Measurements from ENCODE around the gene HOXA13. TPM values are rescaled to one million over a fixed set of nuclear protein-coding genes. Genes with fewer than 3 reads are reported as not detected.
A peak's percentile ranks its signal among the peaks of the same experiment; 100 is the strongest.

The HOXA13 gene
- total RNA-seq, 1 experiment from 2014 or later, result 0.68 TPM

DNA sequence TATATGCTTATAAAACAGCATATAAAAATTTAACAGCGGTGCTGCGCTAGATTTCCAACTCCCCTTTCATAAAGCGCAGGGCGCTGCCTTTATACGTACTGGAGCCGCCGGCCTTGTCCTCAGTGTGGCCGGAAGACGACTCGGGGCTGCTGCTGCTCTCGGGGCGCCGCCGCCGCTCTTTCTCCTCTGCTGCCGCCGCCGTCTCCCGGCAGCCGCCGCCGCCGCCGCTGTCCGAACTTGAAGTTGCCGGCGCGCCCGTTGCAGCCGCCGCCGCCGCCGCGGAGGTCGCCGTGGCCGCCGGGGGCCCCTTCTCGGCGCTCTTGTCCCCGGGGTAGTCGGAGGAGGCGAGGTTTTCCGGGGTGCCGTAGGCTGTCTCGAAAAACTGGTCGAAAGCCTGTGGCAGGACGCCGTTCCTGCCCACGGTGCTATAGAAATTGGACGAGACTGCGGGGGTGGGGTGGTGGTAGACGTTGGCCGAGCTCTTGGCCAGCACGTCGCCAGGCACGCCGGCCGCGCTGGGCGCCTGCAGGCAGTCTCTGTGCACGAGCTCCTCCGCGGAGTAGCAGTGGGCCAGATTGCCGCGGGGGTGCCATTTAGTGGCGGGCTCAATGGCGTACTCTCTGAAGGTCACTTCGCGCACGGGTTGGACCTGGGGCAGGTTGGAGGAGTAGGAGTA is 15.4 kb downstream of the HOXA13 start:
- TF ChIP-seq, protein P1, sequence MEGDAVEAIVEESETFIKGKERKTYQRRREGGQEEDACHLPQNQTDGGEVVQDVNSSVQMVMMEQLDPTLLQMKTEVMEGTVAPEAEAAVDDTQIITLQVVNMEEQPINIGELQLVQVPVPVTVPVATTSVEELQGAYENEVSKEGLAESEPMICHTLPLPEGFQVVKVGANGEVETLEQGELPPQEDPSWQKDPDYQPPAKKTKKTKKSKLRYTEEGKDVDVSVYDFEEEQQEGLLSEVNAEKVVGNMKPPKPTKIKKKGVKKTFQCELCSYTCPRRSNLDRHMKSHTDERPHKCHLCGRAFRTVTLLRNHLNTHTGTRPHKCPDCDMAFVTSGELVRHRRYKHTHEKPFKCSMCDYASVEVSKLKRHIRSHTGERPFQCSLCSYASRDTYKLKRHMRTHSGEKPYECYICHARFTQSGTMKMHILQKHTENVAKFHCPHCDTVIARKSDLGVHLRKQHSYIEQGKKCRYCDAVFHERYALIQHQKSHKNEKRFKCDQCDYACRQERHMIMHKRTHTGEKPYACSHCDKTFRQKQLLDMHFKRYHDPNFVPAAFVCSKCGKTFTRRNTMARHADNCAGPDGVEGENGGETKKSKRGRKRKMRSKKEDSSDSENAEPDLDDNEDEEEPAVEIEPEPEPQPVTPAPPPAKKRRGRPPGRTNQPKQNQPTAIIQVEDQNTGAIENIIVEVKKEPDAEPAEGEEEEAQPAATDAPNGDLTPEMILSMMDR (IDR thresholded peaks at IDR 0.05; ENCODE audit: insufficient read depth in 1 of 2, low read depth in 1 of 2, low read length in 1 of 2, severe bottlenecking in 1 of 2, unreplicated experiment in 1 of 2), result no peak
- Histone ChIP-seq H3K4me3 (ENCODE audit: low read depth, low read length) (peak overlapping the region; percentile 55), H3K36me3 (ENCODE audit: control insufficient read depth, insufficient read depth, low read length) (no peaks in the 10 kb centered on the region), H3K4me1 (peaks cover 14% of the 10 kb centered on the region), H3K9me3 (no peaks in the 10 kb centered on the region), H3K27me3 (replicated peaks; ENCODE audit: control insufficient read depth, insufficient read depth, low read length) (peaks cover 5% of the 10 kb centered on the region)
- TSS peak; percentile 54 for BruUV-seq (replicated peaks)
- H3K36me3 Mint-ChIP-seq (ENCODE audit: insufficient read depth, unreplicated experiment), result peaks cover 6% of the 10 kb centered on the region
- no peaks in the 10 kb centered on the region for H3K9me3 Mint-ChIP-seq (ENCODE audit: unreplicated experiment)
- H3K4me1 Mint-ChIP-seq (ENCODE audit: low read depth, unreplicated experiment), result peaks cover 7% of the 10 kb centered on the region
- peak; percentile 47 to 50 for DNase-seq
- POLR2A ChIA-PET, result no interaction called here
- intact Hi-C loops (cut with micrococcal nuclease; ENCODE audit: unreplicated experiment), result no loop called here
- H3K27me3 Mint-ChIP-seq (ENCODE audit: insufficient read depth, unreplicated experiment), result peaks cover 8% of the 10 kb centered on the region
- peak overlapping the region; percentile 71 for H3K4me3 Mint-ChIP-seq (ENCODE audit: unreplicated experiment)
- H3K27ac Mint-ChIP-seq (ENCODE audit: unreplicated experiment), result no peak overlapping the region
- CTCF ChIA-PET, result interaction anchor here (0.7 to 1.8 kb wide), 3 partner anchors 12 to 393 kb away, joined by 3 to 9 read pairs (median 5); no protein-coding TSS in a partner anchor

DNA sequence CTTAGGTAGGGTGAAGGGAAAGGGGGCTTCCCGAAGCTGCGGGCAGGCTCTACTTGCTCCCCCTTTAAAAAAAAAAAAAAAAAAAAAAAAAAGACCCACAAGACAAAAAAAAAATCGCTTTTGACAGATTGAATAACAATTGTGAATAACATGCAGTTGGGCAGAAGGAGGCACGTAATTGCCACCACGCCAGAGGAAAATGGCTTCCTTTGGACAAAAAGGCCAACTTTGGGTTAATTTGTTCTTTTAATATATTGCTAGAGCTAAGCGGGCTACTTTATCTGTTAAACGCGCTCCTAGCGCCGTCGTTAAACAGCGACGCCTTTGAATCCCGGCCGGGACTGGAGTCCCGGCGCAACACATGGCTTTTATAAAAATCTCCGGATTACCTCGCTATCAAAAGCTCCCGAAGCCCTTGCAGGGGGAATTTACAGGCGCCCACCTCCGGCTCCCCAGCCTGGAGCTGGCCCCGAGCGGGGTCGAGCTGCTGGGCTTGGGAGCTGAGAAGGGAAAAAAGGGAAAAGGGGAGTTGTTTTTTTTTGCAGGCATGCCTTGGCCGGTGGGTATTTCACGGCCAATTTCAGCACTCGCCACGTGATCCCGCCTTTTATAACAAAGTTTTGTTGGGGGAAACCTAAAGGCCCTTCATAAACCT is 16.1 kb downstream of the HOXA13 start:
- TF ChIP-seq, protein P1 (IDR thresholded peaks at IDR 0.05; ENCODE audit: insufficient read depth in 1 of 2, low read depth in 1 of 2, low read length in 1 of 2, severe bottlenecking in 1 of 2, unreplicated experiment in 1 of 2), result no peak
- Histone ChIP-seq H3K4me1 (peaks cover 14% of the 10 kb centered on the region), H3K4me3 (ENCODE audit: low read depth, low read length) (peak overlapping the region; percentile 55), H3K36me3 (ENCODE audit: control insufficient read depth, insufficient read depth, low read length) (no peaks in the 10 kb centered on the region), H3K27me3 (replicated peaks; ENCODE audit: control insufficient read depth, insufficient read depth, low read length) (peaks cover 5% of the 10 kb centered on the region), H3K9me3 (no peaks in the 10 kb centered on the region)
- Mint-ChIP-seq H3K4me3 (ENCODE audit: unreplicated experiment) (peak overlapping the region; percentile 71), H3K9me3 (ENCODE audit: unreplicated experiment) (no peaks in the 10 kb centered on the region), H3K27ac (ENCODE audit: unreplicated experiment) (no peak overlapping the region), H3K36me3 (ENCODE audit: insufficient read depth, unreplicated experiment) (peaks cover 6% of the 10 kb centered on the region), H3K4me1 (ENCODE audit: low read depth, unreplicated experiment) (peaks cover 7% of the 10 kb centered on the region), H3K27me3 (ENCODE audit: insufficient read depth, unreplicated experiment) (peaks cover 8% of the 10 kb centered on the region)
- ChIA-PET CTCF (interaction anchor here (0.7 to 1.8 kb wide), 2 partner anchors 12 to 37 kb away, joined by 5 to 9 read pairs; no protein-coding TSS in a partner anchor), POLR2A (no interaction called here)
- no TSS peak for BruUV-seq (replicated peaks)
- intact Hi-C loops (cut with micrococcal nuclease; ENCODE audit: unreplicated experiment), result no loop called here
- peak in 1 of 2 experiments; percentile 26 for DNase-seq

DNA sequence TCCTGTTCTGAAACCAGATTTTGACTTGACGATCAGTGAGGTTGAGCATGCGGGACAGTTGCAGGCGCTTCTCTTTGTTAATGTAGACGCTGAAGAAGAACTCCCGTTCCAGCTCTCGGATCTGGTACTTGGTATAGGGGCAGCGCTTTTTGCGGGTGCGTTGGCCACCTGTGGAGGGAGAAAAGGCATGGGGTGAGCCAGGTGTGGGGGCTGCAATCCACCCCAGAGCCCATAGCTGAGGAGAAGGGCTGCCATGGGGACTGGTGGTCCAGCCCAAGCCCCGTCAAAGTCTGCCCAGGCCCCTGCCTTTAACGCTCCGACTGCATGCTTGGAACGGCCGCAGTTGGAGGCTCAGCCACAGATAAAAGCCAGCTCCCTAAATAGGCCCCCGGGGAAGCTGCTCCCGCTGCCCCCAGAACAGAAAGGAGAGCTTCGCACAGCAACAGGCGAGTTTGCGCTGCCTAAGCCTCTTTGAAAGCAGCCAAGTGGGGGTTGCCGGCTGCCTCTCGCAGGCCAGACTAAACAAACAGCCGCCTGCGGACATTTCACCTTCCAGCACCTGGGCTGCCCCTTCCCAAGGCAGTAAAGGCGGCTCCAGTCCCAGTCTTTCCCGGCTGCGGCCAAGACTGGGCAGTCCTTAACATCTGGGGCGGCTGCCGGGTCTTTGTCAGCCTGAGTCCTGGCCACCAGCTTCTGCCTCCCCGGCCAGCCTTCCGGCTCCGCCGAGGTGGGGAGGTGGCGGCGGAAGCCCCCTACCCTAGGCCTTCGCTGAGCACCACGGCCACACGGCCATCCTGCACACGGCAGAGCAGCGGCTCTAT is 16.8 kb downstream of the HOXA13 start:
- no peaks in the 10 kb centered on the region for H3K36me3 ChIP-seq (ENCODE audit: control insufficient read depth, insufficient read depth, low read length)
- CTCF ChIA-PET, result interaction anchor here (1.2 kb wide), 1 partner anchor 13 kb away, joined by 5 read pairs; no protein-coding TSS in a partner anchor
- no TSS peak for BruUV-seq (replicated peaks)
- peaks cover 6% of the 10 kb centered on the region for H3K36me3 Mint-ChIP-seq (ENCODE audit: insufficient read depth, unreplicated experiment)
- peaks cover 8% of the 10 kb centered on the region for H3K27me3 Mint-ChIP-seq (ENCODE audit: insufficient read depth, unreplicated experiment)
- peaks cover 14% of the 10 kb centered on the region for H3K4me1 ChIP-seq
- peak; percentile 43 to 46 for DNase-seq
- TF ChIP-seq, protein P1 (IDR thresholded peaks at IDR 0.05; ENCODE audit: insufficient read depth in 1 of 2, low read depth in 1 of 2, low read length in 1 of 2, severe bottlenecking in 1 of 2, unreplicated experiment in 1 of 2), result no peak
- H3K27me3 ChIP-seq (replicated peaks; ENCODE audit: control insufficient read depth, insufficient read depth, low read length), result peaks cover 5% of the 10 kb centered on the region
- no peaks in the 10 kb centered on the region for H3K9me3 Mint-ChIP-seq (ENCODE audit: unreplicated experiment)
- peak overlapping the region; percentile 71 for H3K4me3 Mint-ChIP-seq (ENCODE audit: unreplicated experiment)
- POLR2A ChIA-PET, result no interaction called here
- H3K4me3 ChIP-seq (ENCODE audit: low read depth, low read length), result peak overlapping the region; percentile 55
- intact Hi-C loops (cut with micrococcal nuclease; ENCODE audit: unreplicated experiment), result no loop called here
- peaks cover 7% of the 10 kb centered on the region for H3K4me1 Mint-ChIP-seq (ENCODE audit: low read depth, unreplicated experiment)
- H3K9me3 ChIP-seq, result no peaks in the 10 kb centered on the region
- no peak overlapping the region for H3K27ac Mint-ChIP-seq (ENCODE audit: unreplicated experiment)

All from Caco-2 (cell line).